HFFc6 (cell line): ENCODE data around the gene CRTAC1. TPM values are rescaled to one million over a fixed set of nuclear protein-coding genes. Genes with fewer than 3 reads are reported as not detected.

ENCODE experiments used
- DNase-seq: peaks from one replicate; pipeline ENCODE4 v3.0.0-alpha.2; 2018
- H3K27ac Mint-ChIP-seq: 2 replicates; pipeline ENCODE4 v1.8.0; 2020; ENCODE audit warnings: mild to moderate bottlenecking, mixed read lengths
- H3K27me3 Mint-ChIP-seq: 2 replicates; pipeline ENCODE4 v1.8.0; 2021; ENCODE audit warnings: mild to moderate bottlenecking, moderate library complexity, mixed read lengths; ENCODE audit not compliant: insufficient read depth
- H3K36me3 Mint-ChIP-seq: 2 replicates; pipeline ENCODE4 v1.8.0; 2021; ENCODE audit warnings: low read depth, mixed read lengths
- H3K4me1 Mint-ChIP-seq: 2 replicates; pipeline ENCODE4 v1.8.0; 2020; ENCODE audit warnings: low read depth, mixed read lengths
- H3K4me3 Mint-ChIP-seq: 2 replicates; pipeline ENCODE4 v1.8.0; 2020; ENCODE audit warnings: mild to moderate bottlenecking, moderate library complexity, mixed read lengths
- H3K9me3 Mint-ChIP-seq: 2 replicates; pipeline ENCODE4 v1.8.0; 2020; ENCODE audit warnings: mild to moderate bottlenecking, mixed read lengths
- CTCF ChIP-seq: fragments of 200-600 bp; sonication (generic); IDR thresholded peaks from 2 replicates; pipeline ENCODE4 v1.5.0; 2021; ENCODE audit warnings: antibody characterized with exemption, mild to moderate bottlenecking
- total RNA-seq, 6 experiments: library from RNA; stranded (reverse); fragmentation: NEBNext Ultra II Directional; extraction: Animal tissue kit (Norgen Biotek cat#: 25700); gene quantifications; 2 replicates in 1 of 6; 3 replicates in 5 of 6; pipeline ENCODE4 v1.2.3, GENCODE V29; 2021

The CRTAC1 gene
- total RNA-seq, 6 experiments from 2014 or later = not detected

GRCh38 chr10:97820096-97820704 is 210.2 kb downstream of the CRTAC1 start:
- peaks cover 49% of the 10 kb centered on the region for H3K27me3 Mint-ChIP-seq
- H3K4me1 Mint-ChIP-seq = peaks cover 5% of the 10 kb centered on the region; the same call in 1 of the 2 replicates
- TF ChIP-seq CTCF = no peak
- H3K27ac Mint-ChIP-seq = no peak overlapping the region
- H3K36me3 Mint-ChIP-seq = no peaks in the 10 kb centered on the region
- no peaks in the 10 kb centered on the region for H3K9me3 Mint-ChIP-seq
- H3K4me3 Mint-ChIP-seq = no peak overlapping the region
- DNase-seq = no peak

GRCh38 chr10:97818572-97818971 is 211.8 kb downstream of the CRTAC1 start:
- Mint-ChIP-seq H3K27me3 (peaks cover 52% of the 10 kb centered on the region), H3K4me1 (peaks cover 4% of the 10 kb centered on the region), H3K36me3 (no peaks in the 10 kb centered on the region), H3K27ac (no peak overlapping the region), H3K4me3 (no peak overlapping the region), H3K9me3 (no peaks in the 10 kb centered on the region)
- DNase-seq = no peak
- TF ChIP-seq CTCF = no peak

- peaks cover 21% of the 10 kb centered on the region for H3K4me1 Mint-ChIP-seq
- no peak overlapping the region for H3K27ac Mint-ChIP-seq
- no peak overlapping the region for H3K4me3 Mint-ChIP-seq
- no peak for DNase-seq
- TF ChIP-seq CTCF = no peak
- no peaks in the 10 kb centered on the region for H3K9me3 Mint-ChIP-seq
- H3K36me3 Mint-ChIP-seq = no peaks in the 10 kb centered on the region
- peaks cover 54% of the 10 kb centered on the region for H3K27me3 Mint-ChIP-seq
These were observed 213.8 kb downstream of the CRTAC1 start for GRCh38 chr10:97816609-97817008.

Other genes starting within 250 kb of the CRTAC1 start
- gene GOLGA7B, start 180.8 kb downstream of the CRTAC1 start, total RNA-seq = not detected
- 1 to 10 TPM; 7.4 to 8.1 (median 7.6) TPM for gene R3HCC1L, start 104.0 kb upstream of the CRTAC1 start, total RNA-seq
- 10 to 100 TPM; 24.9 to 57.4 (median 27.6) TPM for gene LOXL4, start 237.6 kb upstream of the CRTAC1 start, total RNA-seq